ENCODE measurements around the gene ZFR2. TPM values are rescaled to one million over a fixed set of nuclear protein-coding genes. Genes with fewer than 3 reads are reported as not detected.

Gene ZFR2
- polyA plus RNA-seq (2012; ENCODE audit: insufficient read depth, insufficient read length, low read depth): 0.68 TPM

- DNase-seq: peak; percentile 28
- Histone ChIP-seq H3K4me3 (ENCODE audit: low read depth, low read length) (no peak within 1 kb of the TSS), H3K27me3 (no peaks in the 10 kb centered on the region)
Observed at GRCh38 chr19:3868770-3869456, at the start of gene ZFR2. Gene ZFR2 (minus strand): TSS chr19:3869038. CDS start chr19:3869017, 21 bp downstream.

GRCh38 chr19:3916033-3916432 is 47.2 kb upstream of the ZFR2 start:
- H3K9me3 ChIP-seq: no peaks in the 10 kb centered on the region; the same call in 1 of the 2 replicates

More at GRCh38 chr19:3868770-3869456, at the start of gene ZFR2:
- no peaks in the 10 kb centered on the region for H3K36me3 ChIP-seq
- H3K4me1 ChIP-seq: no peaks in the 10 kb centered on the region; the same call in 1 of the 2 replicates
- TF ChIP-seq, protein P1, sequence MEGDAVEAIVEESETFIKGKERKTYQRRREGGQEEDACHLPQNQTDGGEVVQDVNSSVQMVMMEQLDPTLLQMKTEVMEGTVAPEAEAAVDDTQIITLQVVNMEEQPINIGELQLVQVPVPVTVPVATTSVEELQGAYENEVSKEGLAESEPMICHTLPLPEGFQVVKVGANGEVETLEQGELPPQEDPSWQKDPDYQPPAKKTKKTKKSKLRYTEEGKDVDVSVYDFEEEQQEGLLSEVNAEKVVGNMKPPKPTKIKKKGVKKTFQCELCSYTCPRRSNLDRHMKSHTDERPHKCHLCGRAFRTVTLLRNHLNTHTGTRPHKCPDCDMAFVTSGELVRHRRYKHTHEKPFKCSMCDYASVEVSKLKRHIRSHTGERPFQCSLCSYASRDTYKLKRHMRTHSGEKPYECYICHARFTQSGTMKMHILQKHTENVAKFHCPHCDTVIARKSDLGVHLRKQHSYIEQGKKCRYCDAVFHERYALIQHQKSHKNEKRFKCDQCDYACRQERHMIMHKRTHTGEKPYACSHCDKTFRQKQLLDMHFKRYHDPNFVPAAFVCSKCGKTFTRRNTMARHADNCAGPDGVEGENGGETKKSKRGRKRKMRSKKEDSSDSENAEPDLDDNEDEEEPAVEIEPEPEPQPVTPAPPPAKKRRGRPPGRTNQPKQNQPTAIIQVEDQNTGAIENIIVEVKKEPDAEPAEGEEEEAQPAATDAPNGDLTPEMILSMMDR (IDR thresholded peaks at IDR 0.05; ENCODE audit: low read depth, low read length): no peak
- H3K9me3 ChIP-seq: no peaks in the 10 kb centered on the region

GRCh38 chr19:3914199-3914598 is 45.4 kb upstream of the ZFR2 start:
- DNase-seq: no peak
- peaks cover 42% of the 10 kb centered on the region for H3K36me3 ChIP-seq
- H3K27me3 ChIP-seq: no peaks in the 10 kb centered on the region
- peaks cover 7% of the 10 kb centered on the region for H3K9me3 ChIP-seq
- no peak overlapping the region for H3K4me3 ChIP-seq (ENCODE audit: low read depth, low read length)
- H3K4me1 ChIP-seq: no peaks in the 10 kb centered on the region
- TF ChIP-seq, protein P1 (IDR thresholded peaks at IDR 0.05; ENCODE audit: low read depth, low read length): no peak

More at GRCh38 chr19:3916033-3916432, 47.2 kb upstream of the ZFR2 start:
- no peak for DNase-seq
- H3K27me3 ChIP-seq: no peaks in the 10 kb centered on the region
- TF ChIP-seq, protein P1 (IDR thresholded peaks at IDR 0.05; ENCODE audit: low read depth, low read length): no peak
- H3K36me3 ChIP-seq: peaks cover 27% of the 10 kb centered on the region
- H3K4me1 ChIP-seq: no peaks in the 10 kb centered on the region
- no peak overlapping the region for H3K4me3 ChIP-seq (ENCODE audit: low read depth, low read length)

DNA sequence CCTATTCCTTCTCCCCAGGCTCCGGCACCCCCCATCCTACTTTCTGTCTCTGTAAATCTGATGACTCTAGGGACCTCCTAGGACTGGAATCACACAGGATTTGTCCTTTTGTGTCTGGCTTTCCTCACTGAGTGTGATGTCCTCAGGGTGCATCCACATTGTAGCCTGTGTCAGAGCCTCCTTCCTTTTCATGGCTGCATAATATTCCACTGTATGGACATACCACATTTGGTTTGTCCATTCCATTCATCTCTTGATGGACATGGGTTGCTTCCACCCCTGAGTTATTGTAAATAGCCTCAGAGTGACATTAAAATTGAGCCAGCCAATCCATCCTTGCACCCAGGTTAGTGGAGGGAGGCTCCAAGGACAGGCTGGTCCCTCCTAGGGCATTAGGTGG is 41.3 kb upstream of the ZFR2 start:
- no peaks in the 10 kb centered on the region for H3K27me3 ChIP-seq
- no peak overlapping the region for H3K4me3 ChIP-seq (ENCODE audit: low read depth, low read length)
- H3K36me3 ChIP-seq: peaks cover 37% of the 10 kb centered on the region
- H3K4me1 ChIP-seq: no peaks in the 10 kb centered on the region
- TF ChIP-seq, protein P1 (IDR thresholded peaks at IDR 0.05; ENCODE audit: low read depth, low read length): no peak
- H3K9me3 ChIP-seq: peaks cover 7% of the 10 kb centered on the region
- DNase-seq: no peak

DNA sequence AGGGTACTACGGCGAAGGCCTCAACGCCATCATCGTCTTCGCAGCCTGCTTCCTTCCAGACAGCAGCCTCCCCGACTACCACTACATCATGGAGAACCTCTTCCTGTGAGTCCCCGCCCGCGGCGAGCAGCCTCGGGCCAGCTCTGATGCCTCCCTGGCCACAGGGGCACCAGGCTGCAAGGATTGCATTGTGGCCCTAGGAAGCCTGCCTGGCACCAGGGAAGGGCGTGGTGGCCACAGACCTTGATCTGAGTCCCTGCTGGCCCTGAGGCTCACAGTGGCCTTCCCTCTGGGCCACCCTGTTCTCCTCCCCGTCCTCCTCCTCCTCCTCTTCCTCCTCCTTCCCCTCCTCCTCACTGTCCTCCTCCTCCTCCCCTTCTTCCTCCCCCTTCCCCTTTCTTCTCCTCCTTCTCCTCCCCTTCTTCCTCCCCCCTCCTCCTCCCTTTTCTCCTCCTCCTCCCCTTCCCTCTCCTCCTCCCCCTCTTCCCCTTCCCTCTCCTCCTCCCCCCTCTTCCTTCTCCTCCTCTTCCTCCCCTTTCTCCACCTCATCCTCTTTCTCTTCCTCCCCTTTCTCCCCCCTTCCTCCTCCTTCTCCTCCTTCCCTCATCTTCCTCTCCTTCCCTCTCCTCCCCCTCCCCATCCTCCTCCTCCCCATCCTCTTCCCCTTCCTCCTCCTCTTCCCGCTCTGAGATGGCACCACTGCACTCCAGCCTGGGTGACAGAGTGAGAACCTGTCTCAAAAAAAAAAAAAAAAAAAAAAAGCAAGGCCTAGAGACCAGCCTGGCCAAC is 39.6 kb upstream of the ZFR2 start:
- Histone ChIP-seq H3K4me3 (ENCODE audit: low read depth, low read length) (no peak overlapping the region), H3K36me3 (peaks cover 51% of the 10 kb centered on the region), H3K9me3 (peaks cover 7% of the 10 kb centered on the region), H3K27me3 (no peaks in the 10 kb centered on the region), H3K4me1 (no peaks in the 10 kb centered on the region)
- no peak for DNase-seq
- TF ChIP-seq, protein P1 (IDR thresholded peaks at IDR 0.05; ENCODE audit: low read depth, low read length): no peak
